ENCODE measurements around the gene PCSK2. TPM values are rescaled to one million over a fixed set of nuclear protein-coding genes. Genes with fewer than 3 reads are reported as not detected.

The PCSK2 gene
- total and polyA plus RNA-seq, 2 donors = 0.05 to 0.18 TPM

DNA sequence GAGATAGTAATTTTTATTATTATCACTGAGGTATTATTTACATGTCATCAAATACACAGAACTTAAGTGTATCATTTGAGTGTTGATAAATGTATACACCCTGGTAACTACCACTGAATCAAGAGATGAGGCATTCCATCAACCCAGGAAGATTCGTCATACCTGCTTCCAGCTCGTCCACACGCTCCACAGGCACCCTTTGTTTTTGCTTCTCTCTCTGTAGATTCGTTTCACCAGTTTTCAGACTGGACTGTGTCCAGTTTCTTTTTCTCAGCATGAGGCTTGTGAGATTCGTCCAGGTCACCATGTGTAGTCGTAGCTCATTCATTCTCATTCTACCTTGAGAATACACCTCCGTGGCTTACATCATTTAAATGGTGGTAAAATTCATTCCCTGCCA, 239.8 kb downstream of the PCSK2 start:
- H3K36me3 ChIP-seq (ENCODE audit: control insufficient read depth in 2 of 2, insufficient read depth in 2 of 2, low read length in 1 of 2) = no peaks in the 10 kb centered on the region
- no peak overlapping the region for H3K27ac ChIP-seq (ENCODE audit: low read depth in 1 of 2, low read length in 1 of 2)
- H3K27me3 ChIP-seq (ENCODE audit: control insufficient read depth in 2 of 2, insufficient read depth in 1 of 2, low read length in 1 of 2) = peaks cover 0 to 2% of the 10 kb centered on the region in 2 donors
- no peak for DNase-seq (ENCODE audit: low read depth in 6 of 9, low spot score in 9 of 9)
- no peaks in the 10 kb centered on the region for H3K9me3 ChIP-seq (ENCODE audit: control insufficient read depth in 2 of 2, insufficient read depth in 1 of 2, low read length in 1 of 2)
- no peak overlapping the region for H3K4me3 ChIP-seq (ENCODE audit: low read length in 2 of 2)
- 91% methylated on average over 7 of the region's 7 CpGs for WGBS
- no peaks in the 10 kb centered on the region for H3K4me1 ChIP-seq (ENCODE audit: control insufficient read depth in 2 of 2, insufficient read depth in 2 of 2, low read length in 2 of 2)

- H3K4me1 ChIP-seq (ENCODE audit: control insufficient read depth in 2 of 2, insufficient read depth in 2 of 2, low read length in 2 of 2) = no peaks in the 10 kb centered on the region
- H3K27ac ChIP-seq (ENCODE audit: low read depth in 1 of 2, low read length in 1 of 2) = no peak overlapping the region
- H3K36me3 ChIP-seq (ENCODE audit: control insufficient read depth in 2 of 2, insufficient read depth in 2 of 2, low read length in 1 of 2) = no peaks in the 10 kb centered on the region
- H3K4me3 ChIP-seq (ENCODE audit: low read length in 2 of 2) = no peak overlapping the region
- H3K9me3 ChIP-seq (ENCODE audit: control insufficient read depth in 2 of 2, insufficient read depth in 1 of 2, low read length in 1 of 2) = no peaks in the 10 kb centered on the region
- 94% methylated on average over 4 of the region's 4 CpGs for WGBS
- peaks cover 0 to 2% of the 10 kb centered on the region in 2 donors for H3K27me3 ChIP-seq (ENCODE audit: control insufficient read depth in 2 of 2, insufficient read depth in 1 of 2, low read length in 1 of 2)
- no peak for DNase-seq (ENCODE audit: low read depth in 6 of 9, low spot score in 9 of 9)
These were observed 240.3 kb downstream of the PCSK2 start for GRCh38 chr20:17467120-17467655.

GRCh38 chr20:17468073-17468840, 241.4 kb downstream of the PCSK2 start:
- no peaks in the 10 kb centered on the region for H3K4me1 ChIP-seq (ENCODE audit: control insufficient read depth in 2 of 2, insufficient read depth in 2 of 2, low read length in 2 of 2)

GRCh38 chr20:17469246-17470030, 242.6 kb downstream of the PCSK2 start:
- DNase-seq (ENCODE audit: low read depth in 6 of 9, low spot score in 9 of 9) = no peak
- Histone ChIP-seq H3K27ac (ENCODE audit: low read depth in 1 of 2, low read length in 1 of 2) (no peak overlapping the region), H3K27me3 (ENCODE audit: control insufficient read depth in 2 of 2, insufficient read depth in 1 of 2, low read length in 1 of 2) (no peaks in the 10 kb centered on the region), H3K9me3 (ENCODE audit: control insufficient read depth in 2 of 2, insufficient read depth in 1 of 2, low read length in 1 of 2) (no peaks in the 10 kb centered on the region), H3K4me3 (ENCODE audit: low read length in 2 of 2) (no peak overlapping the region), H3K36me3 (ENCODE audit: control insufficient read depth in 2 of 2, insufficient read depth in 2 of 2, low read length in 1 of 2) (no peaks in the 10 kb centered on the region), H3K4me1 (ENCODE audit: control insufficient read depth in 2 of 2, insufficient read depth in 2 of 2, low read length in 2 of 2) (no peaks in the 10 kb centered on the region)
- WGBS = 92% methylated on average over 7 of the region's 7 CpGs

More at GRCh38 chr20:17468073-17468840, 241.4 kb downstream of the PCSK2 start:
- WGBS = 93% methylated on average over 24 of the region's 24 CpGs
- H3K27me3 ChIP-seq (ENCODE audit: control insufficient read depth in 2 of 2, insufficient read depth in 1 of 2, low read length in 1 of 2) = no peaks in the 10 kb centered on the region
- no peaks in the 10 kb centered on the region for H3K36me3 ChIP-seq (ENCODE audit: control insufficient read depth in 2 of 2, insufficient read depth in 2 of 2, low read length in 1 of 2)
- H3K4me3 ChIP-seq (ENCODE audit: low read length in 2 of 2) = no peak overlapping the region
- H3K27ac ChIP-seq (ENCODE audit: low read depth in 1 of 2, low read length in 1 of 2) = no peak overlapping the region
- H3K9me3 ChIP-seq (ENCODE audit: control insufficient read depth in 2 of 2, insufficient read depth in 1 of 2, low read length in 1 of 2) = no peaks in the 10 kb centered on the region
- DNase-seq (ENCODE audit: low read depth in 6 of 9, low spot score in 9 of 9) = no peak

- Histone ChIP-seq H3K4me3 (ENCODE audit: low read length in 2 of 2) (no peak overlapping the region), H3K4me1 (ENCODE audit: control insufficient read depth in 2 of 2, insufficient read depth in 2 of 2, low read length in 2 of 2) (no peaks in the 10 kb centered on the region), H3K27ac (ENCODE audit: low read depth in 1 of 2, low read length in 1 of 2) (no peak overlapping the region), H3K27me3 (ENCODE audit: control insufficient read depth in 2 of 2, insufficient read depth in 1 of 2, low read length in 1 of 2) (no peaks in the 10 kb centered on the region), H3K36me3 (ENCODE audit: control insufficient read depth in 2 of 2, insufficient read depth in 2 of 2, low read length in 1 of 2) (no peaks in the 10 kb centered on the region), H3K9me3 (ENCODE audit: control insufficient read depth in 2 of 2, insufficient read depth in 1 of 2, low read length in 1 of 2) (no peaks in the 10 kb centered on the region)
- no peak for DNase-seq (ENCODE audit: low read depth in 6 of 9, low spot score in 9 of 9)
- WGBS = 95% methylated on average over 5 of the region's 5 CpGs
These were observed 243.7 kb downstream of the PCSK2 start for GRCh38 chr20:17470521-17470920.

DNA sequence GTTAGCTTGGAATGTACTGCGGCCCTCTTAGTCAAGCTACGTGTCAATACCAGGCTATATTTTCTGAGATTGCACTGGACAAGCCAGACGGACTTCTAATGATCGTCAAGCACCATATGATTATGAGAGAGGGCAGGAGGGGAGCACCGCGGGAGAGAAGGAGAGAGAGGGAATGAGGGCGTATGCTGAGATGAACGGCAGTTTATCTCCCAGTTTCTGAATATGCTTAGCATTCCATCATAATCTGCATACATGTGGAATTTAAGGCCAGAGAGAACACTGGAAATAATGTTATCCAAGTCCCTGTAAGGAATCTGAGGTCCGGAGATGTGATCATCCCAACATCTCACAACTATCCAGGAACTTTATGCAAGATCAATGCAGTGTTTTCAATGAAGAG, 244.1 kb downstream of the PCSK2 start:
- 96% methylated on average over 9 of the region's 9 CpGs for WGBS
- no peaks in the 10 kb centered on the region for H3K9me3 ChIP-seq (ENCODE audit: control insufficient read depth in 2 of 2, insufficient read depth in 1 of 2, low read length in 1 of 2)
- H3K36me3 ChIP-seq (ENCODE audit: control insufficient read depth in 2 of 2, insufficient read depth in 2 of 2, low read length in 1 of 2) = no peaks in the 10 kb centered on the region
- no peaks in the 10 kb centered on the region for H3K4me1 ChIP-seq (ENCODE audit: control insufficient read depth in 2 of 2, insufficient read depth in 2 of 2, low read length in 2 of 2)
- no peak overlapping the region for H3K4me3 ChIP-seq (ENCODE audit: low read length in 2 of 2)
- no peak overlapping the region for H3K27ac ChIP-seq (ENCODE audit: low read depth in 1 of 2, low read length in 1 of 2)
- no peaks in the 10 kb centered on the region for H3K27me3 ChIP-seq (ENCODE audit: control insufficient read depth in 2 of 2, insufficient read depth in 1 of 2, low read length in 1 of 2)
- DNase-seq (ENCODE audit: low read depth in 6 of 9, low spot score in 9 of 9) = no peak

- Histone ChIP-seq H3K4me3 (ENCODE audit: low read length in 2 of 2) (no peak overlapping the region), H3K27ac (ENCODE audit: low read depth in 1 of 2, low read length in 1 of 2) (no peak overlapping the region), H3K36me3 (ENCODE audit: control insufficient read depth in 2 of 2, insufficient read depth in 2 of 2, low read length in 1 of 2) (no peaks in the 10 kb centered on the region), H3K27me3 (ENCODE audit: control insufficient read depth in 2 of 2, insufficient read depth in 1 of 2, low read length in 1 of 2) (no peaks in the 10 kb centered on the region), H3K9me3 (ENCODE audit: control insufficient read depth in 2 of 2, insufficient read depth in 1 of 2, low read length in 1 of 2) (no peaks in the 10 kb centered on the region), H3K4me1 (ENCODE audit: control insufficient read depth in 2 of 2, insufficient read depth in 2 of 2, low read length in 2 of 2) (no peaks in the 10 kb centered on the region)
- no peak for DNase-seq (ENCODE audit: low read depth in 6 of 9, low spot score in 9 of 9)
- 91% methylated on average over 10 of the region's 10 CpGs for WGBS
These were observed 244.9 kb downstream of the PCSK2 start for GRCh38 chr20:17471606-17472187.

- Histone ChIP-seq H3K27me3 (ENCODE audit: control insufficient read depth in 2 of 2, insufficient read depth in 1 of 2, low read length in 1 of 2) (no peaks in the 10 kb centered on the region), H3K4me3 (ENCODE audit: low read length in 2 of 2) (no peak overlapping the region), H3K36me3 (ENCODE audit: control insufficient read depth in 2 of 2, insufficient read depth in 2 of 2, low read length in 1 of 2) (no peaks in the 10 kb centered on the region), H3K4me1 (ENCODE audit: control insufficient read depth in 2 of 2, insufficient read depth in 2 of 2, low read length in 2 of 2) (no peaks in the 10 kb centered on the region), H3K9me3 (ENCODE audit: control insufficient read depth in 2 of 2, insufficient read depth in 1 of 2, low read length in 1 of 2) (no peaks in the 10 kb centered on the region), H3K27ac (ENCODE audit: low read depth in 1 of 2, low read length in 1 of 2) (no peak overlapping the region)
- WGBS = 93% methylated on average over 6 of the region's 6 CpGs
- no peak for DNase-seq (ENCODE audit: low read depth in 6 of 9, low spot score in 9 of 9)
These were observed 246.8 kb downstream of the PCSK2 start for GRCh38 chr20:17473659-17474058.
